Small intestine (tissue), 7 donors: ENCODE results near the gene PRR14L. TPM values are rescaled to one million over a fixed set of nuclear protein-coding genes. Genes with fewer than 3 reads are reported as not detected.
"Not testable (repeated sequence)": the region's sequence is repeated elsewhere in the genome, so short reads cannot be mapped to it uniquely, and the experiment has no call there.

Experiments used
- DNase-seq, 2 donors: peaks; one replicate each; pipeline versions ENCODE4 v3.0.0 to v3.0.0-alpha.2; 2013
- FAIRE-seq: peaks from 2 replicates; lab custom pipeline; 2012; peaks lifted over from hg19 to GRCh38; lab: Jason Lieb, UNC
- H3K27ac ChIP-seq, 3 donors: one replicate each; pipeline ENCODE4 v1.5.1; 2013; ENCODE audit warnings: low read length in 2 of 3, mild to moderate bottlenecking in 2 of 3, control low read depth in 1 of 3, inconsistent platforms in 1 of 3, low read depth in 1 of 3, moderate library complexity in 1 of 3
- H3K27me3 ChIP-seq, 3 donors: one replicate each; pipeline ENCODE4 v1.6.1; 2013; ENCODE audit warnings: low read length in 3 of 3, inconsistent platforms in 1 of 3; ENCODE audit not compliant: control insufficient read depth in 3 of 3, insufficient read depth in 3 of 3
- H3K36me3 ChIP-seq, 3 donors: one replicate each; pipeline ENCODE4 v1.6.1; 2013; ENCODE audit warnings: low read length in 3 of 3, inconsistent platforms in 1 of 3, low read depth in 1 of 3, mild to moderate bottlenecking in 1 of 3, moderate library complexity in 1 of 3; ENCODE audit not compliant: control insufficient read depth in 3 of 3, insufficient read depth in 2 of 3
- H3K4me1 ChIP-seq, 3 donors: one replicate each; pipeline ENCODE4 v1.6.1; 2013; ENCODE audit warnings: low read length in 2 of 3, inconsistent platforms in 1 of 3, low read depth in 1 of 3, mild to moderate bottlenecking in 1 of 3, moderate library complexity in 1 of 3; ENCODE audit not compliant: control insufficient read depth in 3 of 3, insufficient read depth in 2 of 3
- H3K4me3 ChIP-seq, 3 donors: one replicate each; pipeline ENCODE4 v1.5.1; 2013; ENCODE audit warnings: low read length in 3 of 3, control low read depth in 1 of 3, inconsistent platforms in 1 of 3, low read depth in 1 of 3, mild to moderate bottlenecking in 1 of 3, moderate library complexity in 1 of 3
- H3K9me3 ChIP-seq, 2 donors: one replicate each; pipeline ENCODE4 v1.6.1; 2013; ENCODE audit warnings: low read depth in 1 of 2, low read length in 1 of 2; ENCODE audit not compliant: control insufficient read depth in 2 of 2, insufficient read depth in 1 of 2
- WGBS, 3 donors: extraction: QIAGEN DNeasy Blood & Tissue Kit; methylation state at CpG; one replicate each; pipeline ENCODE4 v1.1.7; 2013; 5-methylcytosine and 5-hydroxymethylcytosine counted together
- polyA plus RNA-seq, 4 donors: library from polyadenylated mRNA; stranded (reverse) in 3 of 4; unstranded in 1 of 4; fragments of 200-250 nt in 3 of 4; fragments of 120-200 nt in 1 of 4; gene quantifications; one replicate each; pipeline versions ENCODE4 v1.2.1 to v1.2.3, GENCODE V29; 2013
- donor health status: healthy with polysubstance abuse.
- donor health status: control.
- donor health status: control.
- donor health status: Bipolar disorder and iron deficiency.
- donor health status: healthy.

PRR14L gene
- polyA plus RNA-seq, 4 donors, result 6.2 to 25.5 (median 9.3) TPM

DNA sequence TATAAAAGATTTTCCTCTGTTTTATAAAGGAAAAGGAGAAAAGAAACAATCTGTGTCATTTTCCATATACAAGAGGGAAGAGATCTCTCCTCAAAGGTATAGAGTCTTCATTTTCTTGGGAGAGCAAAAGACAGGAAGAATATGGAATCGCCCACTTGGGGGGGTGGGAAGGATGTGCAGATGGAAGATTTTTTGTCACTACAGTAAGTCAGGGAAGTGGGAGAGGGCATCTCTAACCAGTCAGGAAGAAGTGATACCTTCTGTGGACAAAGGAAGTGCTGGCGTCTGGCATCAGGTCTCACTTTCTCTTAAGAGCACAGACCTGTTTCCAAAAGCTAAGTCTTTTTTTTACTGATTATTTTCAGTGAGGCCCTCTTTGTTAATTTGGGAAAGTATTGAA is 1.4 kb downstream of the PRR14L start:
- no peak for FAIRE-seq
- peaks cover 0 to 10% (median 0%) of the 10 kb centered on the region in 3 donors for H3K36me3 ChIP-seq
- DNase-seq, result peak in 1 of 2 donors; percentile 23
- H3K4me1 ChIP-seq, result peaks cover 0 to 17% (median 5%) of the 10 kb centered on the region in 3 donors
- WGBS, 3 donors, result 18 to 22% (median 21%) methylated on average over 2 of the region's 2 CpGs
- H3K9me3 ChIP-seq, result no peaks in the 10 kb centered on the region
- H3K4me3 ChIP-seq, result peak overlapping the region in 2 of 3 donors; percentile 85 to 88
- H3K27ac ChIP-seq, result peak overlapping the region in 1 of 3 donors; percentile 6
- H3K27me3 ChIP-seq, result no peaks in the 10 kb centered on the region

DNA sequence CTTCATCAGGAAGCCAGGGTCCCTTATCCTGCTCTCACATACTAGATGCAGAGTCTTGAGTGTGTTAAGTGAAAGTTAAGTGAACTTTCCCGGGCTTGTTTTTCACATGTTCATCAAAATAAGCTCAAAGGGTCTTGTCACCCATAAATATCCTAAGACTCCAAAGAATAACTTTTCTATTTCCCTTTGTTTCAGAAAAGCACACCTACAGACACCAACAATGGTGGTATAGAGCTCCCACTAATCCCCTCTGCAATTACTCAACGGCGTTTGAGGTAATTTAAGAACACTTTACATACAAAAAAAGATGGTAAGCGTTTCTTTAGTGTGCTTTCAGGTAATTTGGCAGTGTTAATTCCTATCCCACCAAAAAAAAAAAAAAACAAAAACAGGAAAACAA is 2.5 kb downstream of the PRR14L start:
- DNase-seq (no peak), FAIRE-seq (no peak)
- peaks cover 0 to 6% (median 3%) of the 10 kb centered on the region in 3 donors for H3K4me1 ChIP-seq
- H3K36me3 ChIP-seq, result peaks cover 0 to 14% (median 0%) of the 10 kb centered on the region in 3 donors
- H3K27ac ChIP-seq, result no peak overlapping the region
- WGBS, 3 donors, result 75 to 79% (median 76%) methylated on average over 4 of the region's 4 CpGs
- H3K4me3 ChIP-seq, result no peak overlapping the region
- no peaks in the 10 kb centered on the region for H3K27me3 ChIP-seq
- H3K9me3 ChIP-seq, result no peaks in the 10 kb centered on the region

DNA sequence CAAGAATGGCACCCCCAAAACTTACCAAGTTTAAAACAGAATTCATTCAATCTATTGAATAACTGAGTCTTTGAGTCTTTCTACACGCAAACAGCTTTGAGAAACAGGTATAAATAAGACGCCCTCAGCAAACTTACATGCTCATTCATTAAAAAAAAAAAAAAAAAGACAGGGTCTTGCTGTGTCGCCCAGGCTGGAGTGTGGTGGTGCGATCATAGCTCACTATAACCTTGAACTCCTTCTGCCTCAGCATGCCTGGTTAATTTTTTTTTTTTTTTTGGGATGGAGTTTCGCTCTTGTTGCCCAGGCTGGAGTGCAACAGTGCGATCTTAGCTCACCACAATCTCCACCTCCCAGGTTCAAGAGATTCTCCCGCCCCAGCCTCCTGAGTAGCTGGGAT is 6.1 kb downstream of the PRR14L start:
- H3K4me1 ChIP-seq, result peaks cover 0 to 3% (median 0%) of the 10 kb centered on the region in 3 donors
- DNase-seq (no peak), FAIRE-seq (no peak)
- H3K27me3 ChIP-seq, result no peaks in the 10 kb centered on the region
- WGBS, 3 donors, result 90 to 95% (median 94%) methylated on average over 7 of the region's 7 CpGs
- H3K4me3 ChIP-seq, result no peak overlapping the region
- no peaks in the 10 kb centered on the region for H3K9me3 ChIP-seq
- peaks cover 0 to 31% (median 5%) of the 10 kb centered on the region in 3 donors for H3K36me3 ChIP-seq
- H3K27ac ChIP-seq, result no peak overlapping the region

DNA sequence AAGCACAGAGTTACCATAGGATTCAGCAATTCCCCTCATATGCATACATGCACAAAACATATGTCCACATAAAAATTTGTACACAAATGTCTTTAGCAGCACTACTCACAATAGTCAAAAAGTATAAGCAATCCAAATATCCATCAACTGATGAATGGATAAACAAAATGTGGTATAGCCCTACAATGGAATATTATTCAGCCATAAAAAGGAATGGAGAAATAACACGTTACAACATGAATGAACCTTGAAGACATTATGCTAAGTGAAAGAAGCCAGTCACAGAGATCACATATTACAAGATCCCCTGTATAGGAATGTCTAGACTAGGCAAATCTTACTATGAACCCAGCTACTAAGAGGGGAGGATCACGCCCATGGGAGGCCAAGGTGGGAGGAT is 7.2 kb downstream of the PRR14L start:
- Histone ChIP-seq H3K27me3 (no peaks in the 10 kb centered on the region), H3K9me3 (no peaks in the 10 kb centered on the region), H3K4me1 (peaks cover 0 to 3% (median 0%) of the 10 kb centered on the region in 3 donors), H3K27ac (no peak overlapping the region), H3K36me3 (peaks cover 4 to 37% (median 8%) of the 10 kb centered on the region in 3 donors), H3K4me3 (no peak overlapping the region)
- whole genome bisulfite sequencing, 3 donors, result 94 to 96% (median 96%) methylated on average over 2 of the region's 2 CpGs
- FAIRE-seq (no peak), DNase-seq (no peak)

DNA sequence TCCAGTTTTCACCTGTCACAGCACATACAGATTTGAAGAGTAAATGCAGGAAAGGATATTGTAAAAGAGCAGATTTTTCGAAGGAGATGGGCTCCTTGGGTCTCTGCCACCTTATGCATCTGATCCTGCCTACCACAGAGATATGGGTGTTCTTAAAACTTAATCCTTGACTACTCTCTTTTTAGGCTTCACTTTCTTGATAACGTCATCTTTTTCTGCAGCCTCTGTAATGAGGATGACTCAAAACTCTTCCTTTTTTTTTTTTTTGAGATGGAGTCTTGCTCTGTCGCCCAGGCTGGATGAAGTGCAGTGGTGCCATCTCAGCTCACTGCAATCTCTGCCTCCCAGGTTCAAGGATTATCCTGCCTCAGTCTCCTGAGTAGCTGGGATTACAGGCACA is 7.8 kb downstream of the PRR14L start:
- Histone ChIP-seq H3K36me3 (peaks cover 4 to 41% (median 8%) of the 10 kb centered on the region in 3 donors), H3K4me1 (no peaks in the 10 kb centered on the region), H3K27me3 (no peaks in the 10 kb centered on the region), H3K27ac (no peak overlapping the region), H3K4me3 (no peak overlapping the region), H3K9me3 (no peaks in the 10 kb centered on the region)
- FAIRE-seq (no peak), DNase-seq (no peak)
- 69 to 83% (median 77%) methylated on average over 3 of the region's 3 CpGs for WGBS, 3 donors

DNA sequence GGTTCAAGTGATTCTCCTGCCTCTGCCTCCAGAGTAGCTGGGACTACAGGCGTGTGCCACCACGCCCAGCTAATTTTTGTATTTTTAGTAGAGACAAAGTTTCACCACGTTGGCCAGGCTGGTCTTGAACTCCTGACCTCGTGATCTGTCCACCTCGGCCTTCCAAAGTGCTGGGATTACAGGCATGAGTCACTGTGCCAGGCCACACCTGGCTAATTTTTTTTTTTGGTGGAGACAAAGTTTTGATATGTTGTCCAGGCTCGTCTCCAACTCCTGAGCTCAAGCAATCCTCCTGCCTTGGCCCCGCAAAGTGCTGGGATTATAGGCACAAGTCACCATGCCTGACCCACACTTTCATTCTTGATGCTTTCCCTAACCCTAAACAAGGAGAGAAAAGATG is 9.6 kb downstream of the PRR14L start:
- not testable (repeated sequence) for H3K4me1 ChIP-seq, FAIRE-seq, H3K9me3 ChIP-seq, H3K27ac ChIP-seq, H3K4me3 ChIP-seq, H3K27me3 ChIP-seq, DNase-seq
- WGBS, 3 donors, result 59 to 81% (median 62%) methylated on average over 7 of the region's 7 CpGs
- H3K36me3 ChIP-seq, result peaks cover 4 to 42% (median 8%) of the 10 kb centered on the region in 3 donors

DNA sequence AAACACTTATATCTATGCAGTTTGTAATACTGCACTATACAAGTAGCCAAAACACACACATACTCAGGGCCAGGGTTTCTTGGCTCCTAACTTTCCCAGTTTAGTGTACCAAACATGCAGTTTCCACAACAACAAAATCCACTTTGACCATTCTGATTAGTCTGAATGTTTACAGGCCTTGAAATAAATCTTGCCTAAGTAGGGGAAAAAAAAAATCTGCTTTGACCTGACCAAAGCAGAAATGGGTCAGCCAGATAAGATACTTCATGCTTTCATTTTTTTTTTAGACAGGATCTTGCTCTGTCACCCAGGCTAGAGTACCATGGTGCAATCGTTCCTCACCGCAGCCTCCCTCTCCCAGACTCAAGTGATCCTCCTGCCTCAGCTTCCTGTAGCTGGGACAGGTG is 10.1 kb downstream of the PRR14L start:
- FAIRE-seq, result no peak
- no peak overlapping the region for H3K27ac ChIP-seq
- no peak for DNase-seq

DNA sequence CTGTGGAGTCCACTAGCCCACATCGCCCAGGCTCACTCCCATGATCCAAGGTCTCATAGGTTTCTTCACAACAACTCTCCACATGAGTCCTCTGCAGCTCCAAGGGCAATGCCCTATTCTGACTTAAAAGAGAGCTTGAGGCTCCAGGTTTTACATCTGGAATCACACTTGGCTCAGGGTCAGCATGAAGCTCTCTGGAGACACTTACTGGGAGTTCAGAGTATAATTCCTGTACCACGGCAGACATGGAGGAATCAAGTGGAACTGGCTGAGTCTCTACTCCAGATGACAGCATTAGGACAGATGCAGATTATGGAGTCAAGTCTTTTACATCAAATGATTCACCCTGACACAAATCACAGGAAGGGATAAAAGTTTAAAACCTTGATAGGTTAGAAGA is 11.4 kb downstream of the PRR14L start:
- H3K27me3 ChIP-seq, result no peaks in the 10 kb centered on the region
- peaks cover 6 to 48% (median 8%) of the 10 kb centered on the region in 3 donors for H3K36me3 ChIP-seq
- no peak overlapping the region for H3K27ac ChIP-seq
- WGBS, 3 donors, result 70 to 73% (median 71%) methylated on average over 2 of the region's 2 CpGs
- no peak for FAIRE-seq
- DNase-seq, result no peak
- no peak overlapping the region for H3K4me3 ChIP-seq
- no peaks in the 10 kb centered on the region for H3K9me3 ChIP-seq
- H3K4me1 ChIP-seq, result no peaks in the 10 kb centered on the region

More for the DNA sequence above, 10.1 kb downstream of the PRR14L start:
- WGBS, 3 donors, result 59 to 80% (median 65%) methylated on average over 2 of the region's 2 CpGs
- H3K4me3 ChIP-seq, result no peak overlapping the region
- no peaks in the 10 kb centered on the region for H3K9me3 ChIP-seq
- no peaks in the 10 kb centered on the region for H3K27me3 ChIP-seq
- H3K4me1 ChIP-seq, result no peaks in the 10 kb centered on the region
- peaks cover 4 to 45% (median 8%) of the 10 kb centered on the region in 3 donors for H3K36me3 ChIP-seq

DNA sequence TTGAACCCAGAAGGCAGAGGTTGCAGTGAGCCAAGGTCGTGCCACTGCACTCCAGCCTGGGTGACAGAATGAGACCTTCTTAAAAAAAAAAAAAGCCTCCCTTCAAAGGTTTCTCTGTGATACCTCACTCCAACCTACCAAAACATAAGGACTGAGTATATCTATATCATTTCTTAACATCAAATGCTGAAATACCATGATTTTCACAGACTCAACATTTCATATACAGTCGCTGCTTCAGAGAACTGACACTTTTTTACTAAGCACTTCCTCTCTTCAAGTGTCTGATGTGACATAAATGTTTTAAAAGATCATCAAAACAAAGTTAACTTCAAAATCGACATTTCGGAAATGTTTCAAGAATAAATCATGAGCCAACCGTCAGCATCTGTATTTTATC is 12.0 kb downstream of the PRR14L start:
- no peak for FAIRE-seq
- no peak for DNase-seq
- WGBS, 3 donors, result 78 to 91% (median 81%) methylated on average over 5 of the region's 5 CpGs
- Histone ChIP-seq H3K27ac (no peak overlapping the region), H3K4me1 (peaks cover 0 to 2% (median 0%) of the 10 kb centered on the region in 3 donors), H3K4me3 (no peak overlapping the region), H3K9me3 (no peaks in the 10 kb centered on the region), H3K36me3 (peaks cover 6 to 51% (median 8%) of the 10 kb centered on the region in 3 donors), H3K27me3 (no peaks in the 10 kb centered on the region)
